Neural cell (in vitro differentiated cells): ENCODE measurements around the gene OFD1.

ENCODE experiments used
- CTCF ChIP-seq: fragments of 450-650 bp; IDR thresholded peaks from 2 replicates; pipeline ENCODE4 v1.5.1; 2014; ENCODE audit warnings: antibody characterized with exemption, mild to moderate bottlenecking, moderate library complexity; ENCODE audit not compliant: poor library complexity, severe bottlenecking
- EP300 ChIP-seq: fragments of 450-650 bp; conservative IDR thresholded peaks from 2 replicates; pipeline ENCODE4 v1.6.1; 2014; ENCODE audit warnings: antibody characterized with exemption, mild to moderate bottlenecking, moderate library complexity; ENCODE audit not compliant: poor library complexity, severe bottlenecking
- EZH2 ChIP-seq: fragments of 200-600, 300-800 bp; shearing (Covaris generic), sonication (generic); IDR thresholded peaks from 2 replicates; pipeline ENCODE4 v1.6.1; 2014; ENCODE audit warnings: antibody characterized with exemption, low read length, borderline replicate concordance, mild to moderate bottlenecking; ENCODE audit not compliant: insufficient read depth, poor library complexity, severe bottlenecking
- MXI1 ChIP-seq: fragments of 450-650 bp; conservative IDR thresholded peaks from 2 replicates; pipeline ENCODE4 v1.6.1; 2014; ENCODE audit warnings: antibody characterized with exemption, mild to moderate bottlenecking; ENCODE audit not compliant: poor library complexity, severe bottlenecking
- POLR2AphosphoS5 ChIP-seq: IDR thresholded peaks from 2 replicates; pipeline ENCODE4 v1.6.1; 2012
- RAD21 ChIP-seq: fragments of 450-650 bp; conservative IDR thresholded peaks from 2 replicates; pipeline ENCODE4 v1.6.1; 2014; ENCODE audit warnings: antibody characterized with exemption, mild to moderate bottlenecking, moderate library complexity
- REST ChIP-seq: IDR thresholded peaks from 2 replicates; pipeline ENCODE4 v1.6.1; 2012; ENCODE audit warnings: borderline replicate concordance
- SMC3 ChIP-seq: fragments of 450-650 bp; conservative IDR thresholded peaks from 2 replicates; pipeline ENCODE4 v1.6.1; 2014; ENCODE audit warnings: antibody characterized with exemption, mild to moderate bottlenecking, moderate library complexity; ENCODE audit not compliant: poor library complexity

GRCh38 chrX:13695601-13696115, 38.9 kb upstream of the OFD1 start:
- TF ChIP-seq REST (no peak), CTCF (no peak), POLR2AphosphoS5 (no peak), EP300 (no peak), EZH2 (no peak), RAD21 (no peak), SMC3 (no peak), MXI1 (no peak)
